PC-3 (cell line): ENCODE data around the gene SF3A2. TPM values are rescaled to one million over a fixed set of nuclear protein-coding genes. Genes with fewer than 3 reads are reported as not detected.

Experiments used
- ATAC-seq: fragments of 200-7000 bp; cut with Tn5 transposase; 2 replicates; pipeline ENCODE4 v1.9.1; 2020; ENCODE audit warnings: mild to moderate bottlenecking, moderate library complexity
- BruUV-seq: library from RNA; stranded (reverse); fragments of 400-500 nt; replicated peaks from 2 replicates; lab custom pipeline; 2021; lab: Mats Ljungman, UMichigan
- CTCF ChIA-PET: fragments of 300-600 bp; sonication (Branson Sonifier 250); formaldehyde crosslinking; loops from one replicate; lab custom pipeline; 2022; ENCODE audit warnings: antibody characterized with exemption; lab: Charles Lee
- POLR2A ChIA-PET: fragments of 300-600 bp; sonication (Branson Sonifier 250); formaldehyde crosslinking; loops from one replicate; lab custom pipeline; 2022; ENCODE audit warnings: antibody characterized with exemption; ENCODE audit not compliant: unreplicated experiment; lab: Charles Lee
- DNase-seq: peaks from one replicate; pipeline ENCODE4 v3.0.0-alpha.2; 2015
- H2AFZ ChIP-seq: fragments of 300-600 bp; sonication (generic); 2 replicates; pipeline ENCODE4 v1.6.0; 2016; ENCODE audit warnings: antibody characterized with exemption, low read length
- H3F3A ChIP-seq: fragments of 300-600 bp; sonication (generic); one replicate; pipeline ENCODE4 v1.6.0; 2017; ENCODE audit warnings: antibody characterized with exemption, low read length, control low read depth, mild to moderate bottlenecking; ENCODE audit not compliant: unreplicated experiment
- H3K27ac ChIP-seq: fragments of 300-600 bp; sonication (generic); 2 replicates; pipeline ENCODE4 v1.5.1; 2016; ENCODE audit warnings: mild to moderate bottlenecking, low read length
- H3K27me3 ChIP-seq: fragments of 300-600 bp; sonication (generic); 2 replicates; pipeline ENCODE4 v1.6.1; 2016; ENCODE audit warnings: low read length, mixed read lengths
- H3K36me3 ChIP-seq: fragments of 300-600 bp; sonication (generic); 2 replicates; pipeline ENCODE4 v1.6.1; 2016; ENCODE audit warnings: low read depth, mixed run types, low read length, mixed read lengths
- H3K4me1 ChIP-seq: fragments of 300-600 bp; sonication (generic); 2 replicates; pipeline ENCODE4 v1.5.1; 2016; ENCODE audit warnings: low read length; ENCODE audit not compliant: insufficient read depth
- H3K4me2 ChIP-seq: fragments of 300-600 bp; sonication (generic); 2 replicates; pipeline ENCODE4 v1.6.0; 2016; ENCODE audit warnings: low read length
- H3K4me3 ChIP-seq: fragments of 300-600 bp; sonication (generic); 2 replicates; pipeline ENCODE4 v1.5.1; 2016; ENCODE audit warnings: mild to moderate bottlenecking, low read length, mixed read lengths
- H3K79me2 ChIP-seq: fragments of 300-600 bp; sonication (generic); 2 replicates; pipeline ENCODE4 v1.6.1; 2017; ENCODE audit warnings: low read length, mixed read lengths
- H3K9ac ChIP-seq: fragments of 300-600 bp; sonication (generic); 2 replicates; pipeline ENCODE4 v1.6.0; 2016; ENCODE audit warnings: mild to moderate bottlenecking, low read length
- H3K9me2 ChIP-seq: fragments of 300-600 bp; sonication (generic); replicated peaks from 2 replicates; pipeline ENCODE4 v1.6.1; 2016; ENCODE audit warnings: mixed run types, low read length, mixed read lengths
- H3K9me3 ChIP-seq: fragments of 300-600 bp; sonication (generic); 2 replicates; pipeline ENCODE4 v1.6.1; 2016; ENCODE audit warnings: low read length, mixed read lengths
- H4K20me1 ChIP-seq: fragments of 300-600 bp; sonication (generic); 2 replicates; pipeline ENCODE4 v1.6.1; 2016; ENCODE audit warnings: low read length, mixed read lengths
- CTCF ChIP-seq: fragments of 300-600 bp; sonication (generic); conservative IDR thresholded peaks from 2 replicates; pipeline ENCODE4 v1.5.1; 2017; ENCODE audit warnings: antibody characterized with exemption, low read depth, mild to moderate bottlenecking, low read length
- EZH2 ChIP-seq: fragments of 300-600 bp; sonication (generic); IDR thresholded peaks from one replicate; pipeline ENCODE4 v1.6.1; 2017; ENCODE audit warnings: antibody characterized with exemption, mild to moderate bottlenecking, low read length; ENCODE audit not compliant: unreplicated experiment
- EZH2phosphoT487 ChIP-seq: fragments of 300-600 bp; sonication (generic); IDR thresholded peaks from 2 replicates; pipeline ENCODE4 v1.6.1; 2018; ENCODE audit warnings: mild to moderate bottlenecking, antibody characterized with exemption, low read length, borderline replicate concordance
- intact Hi-C: fragments of 100-400 bp; cut with micrococcal nuclease; formaldehyde crosslinking; loops from 2 replicates; pipeline ENCODE4 v1.9.0; 2023
- total RNA-seq: library from RNA; depleted of rRNA; stranded (reverse); fragments of >200 nt; gene quantifications from 2 replicates; pipeline ENCODE4 v1.2.3, GENCODE V29; 2014

SF3A2 gene
- total RNA-seq, 1 experiment from 2014 or later: 55.5 TPM

GRCh38 chr19:2244125-2244411 lies 7.4 kb downstream of the SF3A2 start:
- Histone ChIP-seq H3K4me2 (no peak overlapping the region), H3K36me3 (peaks cover 10% of the 10 kb centered on the region), H3F3A (no peaks in the 10 kb centered on the region), H4K20me1 (peaks cover 45% of the 10 kb centered on the region), H3K27ac (no peak overlapping the region), H3K27me3 (no peaks in the 10 kb centered on the region), H3K79me2 (peaks cover 50% of the 10 kb centered on the region), H3K9ac (no peak overlapping the region), H3K9me3 (no peaks in the 10 kb centered on the region), H3K9me2 (no peaks in the 10 kb centered on the region), H3K4me3 (no peak overlapping the region), H3K4me1 (peaks cover 14% of the 10 kb centered on the region), H2AFZ (no peak overlapping the region)
- ATAC-seq (no peak), DNase-seq (no peak)
- no TSS peak for BruUV-seq
- POLR2A ChIA-PET: no interaction called here
- TF ChIP-seq EZH2phosphoT487 (no peak), EZH2 (no peak), CTCF (no peak)
- CTCF ChIA-PET: no interaction called here
- intact Hi-C loops: no loop called here

- H3K79me2 ChIP-seq: peaks cover 46% of the 10 kb centered on the region
- no peaks in the 10 kb centered on the region for H3K9me3 ChIP-seq
- peaks cover 10% of the 10 kb centered on the region for H3K36me3 ChIP-seq
- no peak overlapping the region for H3K9ac ChIP-seq
- no peak overlapping the region for H3K4me2 ChIP-seq
- POLR2A ChIA-PET: no interaction called here
- intact Hi-C loops: no loop called here
- H3K9me2 ChIP-seq: no peaks in the 10 kb centered on the region
- no peak overlapping the region for H2AFZ ChIP-seq
- ATAC-seq (no peak), DNase-seq (no peak)
- H3K4me1 ChIP-seq: peaks cover 13% of the 10 kb centered on the region
- no peaks in the 10 kb centered on the region for H3F3A ChIP-seq
- no peak overlapping the region for H3K27ac ChIP-seq
- H4K20me1 ChIP-seq: peaks cover 40% of the 10 kb centered on the region
- H3K27me3 ChIP-seq: no peaks in the 10 kb centered on the region
- H3K4me3 ChIP-seq: no peak overlapping the region
- TF ChIP-seq EZH2 (no peak), EZH2phosphoT487 (no peak), CTCF (no peak)
- CTCF ChIA-PET: no interaction called here
- BruUV-seq: no TSS peak
Measured at GRCh38 chr19:2244486-2244885, 7.9 kb downstream of the SF3A2 start.

GRCh38 chr19:2245273-2245672 lies 8.6 kb downstream of the SF3A2 start:
- H3K4me1 ChIP-seq: peaks cover 9% of the 10 kb centered on the region
- H3K27me3 ChIP-seq: no peaks in the 10 kb centered on the region
- no peak overlapping the region for H2AFZ ChIP-seq
- ATAC-seq: no peak
- no peak for DNase-seq
- intact Hi-C loops: no loop called here
- ChIA-PET CTCF (no interaction called here), POLR2A (no interaction called here)
- peaks cover 38% of the 10 kb centered on the region for H3K79me2 ChIP-seq
- BruUV-seq: no TSS peak
- H3K9me2 ChIP-seq: no peaks in the 10 kb centered on the region
- H3K9ac ChIP-seq: no peak overlapping the region
- peaks cover 32% of the 10 kb centered on the region for H4K20me1 ChIP-seq
- no peak overlapping the region for H3K4me3 ChIP-seq
- no peak overlapping the region for H3K27ac ChIP-seq
- TF ChIP-seq EZH2 (no peak), EZH2phosphoT487 (no peak), CTCF (no peak)
- no peaks in the 10 kb centered on the region for H3F3A ChIP-seq
- peaks cover 10% of the 10 kb centered on the region for H3K36me3 ChIP-seq
- H3K4me2 ChIP-seq: no peak overlapping the region
- H3K9me3 ChIP-seq: no peaks in the 10 kb centered on the region
